HepG2 (cell line): ENCODE measurements around the gene SERPINI1. TPM values are rescaled to one million over a fixed set of nuclear protein-coding genes. Genes with fewer than 3 reads are reported as not detected.

ENCODE experiments used
- BORCS8-MEF2B ChIP-seq: sonication (generic); formaldehyde crosslinking; IDR thresholded peaks from 2 replicates; pipeline ENCODE4 v1.8.0; 2022; ENCODE audit warnings: mild to moderate bottlenecking, missing genetic modification reagents
- DPF2 ChIP-seq: sonication (generic); formaldehyde crosslinking; IDR thresholded peaks from 2 replicates; pipeline ENCODE4 v1.4.0; 2020; ENCODE audit warnings: mild to moderate bottlenecking, low read depth, missing genetic modification reagents, borderline replicate concordance
- ELF3 ChIP-seq: IDR thresholded peaks from 2 replicates; pipeline ENCODE4 v1.6.1; 2016; ENCODE audit warnings: missing genetic modification reagents, missing compliant biosample characterization
- FOXM1 ChIP-seq: sonication (generic); formaldehyde crosslinking; IDR thresholded peaks from 2 replicates; pipeline ENCODE4 v1.5.0; 2020; ENCODE audit warnings: missing genetic modification reagents
- FOXP1 ChIP-seq, 2 experiments: fragments of 450-650 bp in 1 of 2; IDR thresholded peaks; 2 replicates each; pipeline ENCODE4 v1.6.1; 2017 to 2018; ENCODE audit warnings: antibody characterized with exemption in 1 of 2
- HMG20A ChIP-seq: IDR thresholded peaks from 2 replicates; pipeline ENCODE4 v1.6.1; 2016; ENCODE audit warnings: borderline replicate concordance
- MIER2 ChIP-seq: IDR thresholded peaks from 2 replicates; pipeline ENCODE4 v1.6.1; 2016; ENCODE audit warnings: missing biosample characterization, missing genetic modification reagents
- MIXL1 ChIP-seq: IDR thresholded peaks from 2 replicates; pipeline ENCODE4 v1.6.1; 2016
- NCOR1 ChIP-seq: fragments of 200-600 bp; sonication (generic); IDR thresholded peaks from 2 replicates; pipeline ENCODE4 v1.7.0; 2017; ENCODE audit warnings: antibody characterized with exemption, low read length, borderline replicate concordance
- NFATC3 ChIP-seq: sonication (generic); formaldehyde crosslinking; IDR thresholded peaks from 2 replicates; pipeline ENCODE4 v1.5.1; 2020; ENCODE audit warnings: mild to moderate bottlenecking, missing genetic modification reagents
- RARG ChIP-seq: sonication (generic); formaldehyde crosslinking; IDR thresholded peaks from 2 replicates; pipeline ENCODE4 v1.4.0; 2020; ENCODE audit warnings: low read depth, mild to moderate bottlenecking, missing genetic modification reagents
- SIN3B ChIP-seq: fragments of 150-350 bp; IDR thresholded peaks from 2 replicates; pipeline ENCODE4 v1.6.1; 2014; ENCODE audit warnings: low read length
- SIX1 ChIP-seq: sonication (generic); formaldehyde crosslinking; IDR thresholded peaks from 2 replicates; pipeline ENCODE4 v1.4.0; 2020; ENCODE audit warnings: missing genetic modification reagents, borderline replicate concordance
- TSC22D2 ChIP-seq: sonication (generic); formaldehyde crosslinking; IDR thresholded peaks from 2 replicates; pipeline ENCODE4 v1.5.1; 2020; ENCODE audit warnings: missing genetic modification reagents, mild to moderate bottlenecking, borderline replicate concordance
- ZFP37 ChIP-seq: sonication (generic); formaldehyde crosslinking; IDR thresholded peaks from 2 replicates; pipeline ENCODE4 v1.4.0; 2020; ENCODE audit warnings: missing genetic modification reagents, borderline replicate concordance
- ZFY ChIP-seq: sonication (generic); formaldehyde crosslinking; IDR thresholded peaks from 2 replicates; pipeline ENCODE4 v1.4.0; 2020; ENCODE audit warnings: missing genetic modification reagents
- ZNF251 ChIP-seq: sonication (generic); formaldehyde crosslinking; IDR thresholded peaks from 2 replicates; pipeline ENCODE4 v1.9.0; 2021; ENCODE audit warnings: mild to moderate bottlenecking, missing genetic modification reagents
- ZNF263 ChIP-seq: sonication (generic); formaldehyde crosslinking; IDR thresholded peaks from 2 replicates; pipeline ENCODE4 v1.4.0; 2020; ENCODE audit warnings: missing genetic modification reagents
- ZNF619 ChIP-seq: sonication (generic); formaldehyde crosslinking; IDR thresholded peaks from 2 replicates; pipeline ENCODE4 v1.4.0; 2020; ENCODE audit warnings: mild to moderate bottlenecking, missing genetic modification reagents
- polyA plus RNA-seq, 8 experiments: library from polyadenylated mRNA; depleted of rRNA in 3 of 8; stranded (reverse) in 7 of 8; unstranded in 1 of 8; fragments of >200 nt; fragmentation: Illumina TruSeq in 4 of 8; extraction: Trizol in 4 of 8; gene quantifications; 2 replicates each; pipeline versions ENCODE4 v1.2.1 to v1.2.3, GENCODE V29; 2011 to 2016; ENCODE audit warnings: low read depth in 4 of 8, missing spikeins in 1 of 8, mixed read lengths in 1 of 8; ENCODE audit not compliant: insufficient read depth in 1 of 8
- total RNA-seq, 5 experiments: library from RNA; depleted of rRNA; stranded (reverse); fragments of >200 nt; fragmentation: Illumina TruSeq; extraction: Trizol; gene quantifications; 2 replicates each; pipeline ENCODE4 v1.2.3, GENCODE V29; 2016; ENCODE audit warnings: low read depth in 1 of 5
- TF ChIP-seq, protein P1 (sequence below): sonication (generic); formaldehyde crosslinking; IDR thresholded peaks from 2 replicates; pipeline ENCODE4 v1.4.0; 2020; ENCODE audit warnings: missing genetic modification reagents
- TF ChIP-seq, protein P2 (sequence below): sonication (generic); formaldehyde crosslinking; IDR thresholded peaks from 2 replicates; pipeline ENCODE4 v1.5.1; 2020; ENCODE audit warnings: mild to moderate bottlenecking, missing genetic modification reagents, borderline replicate concordance
- TF ChIP-seq, protein P3 (sequence below): IDR thresholded peaks from 2 replicates; pipeline ENCODE4 v1.6.1; 2016; ENCODE audit warnings: mild to moderate bottlenecking, missing biosample characterization, missing genetic modification reagents
- TF ChIP-seq, protein P4 (sequence below), 2 experiments: sonication (generic) in 1 of 2; formaldehyde crosslinking in 1 of 2; IDR thresholded peaks; 2 replicates each; pipeline versions ENCODE4 v1.4.0 to v1.6.1; 2018 to 2020; ENCODE audit warnings: missing genetic modification reagents in 2 of 2, borderline replicate concordance in 1 of 2, low read depth in 1 of 2, mild to moderate bottlenecking in 1 of 2, missing biosample characterization in 1 of 2
- TF ChIP-seq, protein P5 (sequence below): sonication (generic); formaldehyde crosslinking; IDR thresholded peaks from 2 replicates; pipeline ENCODE4 v1.4.0; 2020; ENCODE audit warnings: mild to moderate bottlenecking, missing genetic modification reagents

SERPINI1 gene
- total and polyA plus RNA-seq, 2 of the 13 experiments (the other 11 are each of a cell fraction or from before 2014, with no cell fraction given), result 14.7 to 58.0 TPM

DNA sequence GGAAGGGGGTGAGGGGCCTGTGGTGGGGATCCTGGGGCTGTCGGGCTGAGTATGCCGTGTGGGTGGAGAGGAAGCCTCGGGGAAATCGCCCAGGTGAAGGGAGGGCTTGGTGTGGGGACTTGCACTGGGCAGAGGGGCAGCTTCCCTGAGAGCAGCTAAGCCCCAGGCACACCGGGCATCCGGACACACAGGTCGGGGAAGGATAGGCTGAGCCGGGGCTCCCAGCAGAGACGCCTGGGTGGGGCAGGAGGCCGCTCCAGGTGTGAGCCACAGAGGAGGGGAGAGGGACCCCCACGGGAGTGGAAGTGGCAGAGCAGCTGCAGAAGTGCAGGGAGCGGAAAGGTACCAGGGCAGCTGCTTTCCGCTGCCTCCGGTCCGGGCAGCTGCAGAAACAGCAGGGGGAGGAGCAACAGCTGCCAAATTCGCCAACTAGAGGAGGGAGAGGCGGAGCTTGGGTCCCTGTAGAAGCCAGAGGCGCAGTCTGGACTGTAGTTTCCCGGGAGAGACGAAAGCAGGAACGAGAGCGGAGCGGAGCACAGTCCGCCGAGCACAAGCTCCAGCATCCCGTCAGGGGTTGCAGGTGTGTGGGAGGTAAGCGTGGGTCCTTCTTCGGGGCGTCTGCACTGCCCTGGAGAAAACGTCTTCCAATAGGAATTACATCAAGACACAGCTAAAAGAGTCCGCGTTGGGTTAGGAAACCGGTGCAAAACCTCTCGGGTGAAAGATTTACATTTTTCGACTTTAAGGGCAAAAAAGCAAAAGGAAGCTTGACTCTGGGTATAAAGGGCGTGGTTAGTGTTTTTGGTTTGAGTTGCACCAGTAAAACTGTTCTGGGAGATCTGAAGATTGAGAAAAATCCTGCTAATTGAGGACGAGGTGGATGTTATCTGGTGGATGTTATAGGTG is at the start of gene SERPINI1 (continued):
- TF ChIP-seq, protein P1, sequence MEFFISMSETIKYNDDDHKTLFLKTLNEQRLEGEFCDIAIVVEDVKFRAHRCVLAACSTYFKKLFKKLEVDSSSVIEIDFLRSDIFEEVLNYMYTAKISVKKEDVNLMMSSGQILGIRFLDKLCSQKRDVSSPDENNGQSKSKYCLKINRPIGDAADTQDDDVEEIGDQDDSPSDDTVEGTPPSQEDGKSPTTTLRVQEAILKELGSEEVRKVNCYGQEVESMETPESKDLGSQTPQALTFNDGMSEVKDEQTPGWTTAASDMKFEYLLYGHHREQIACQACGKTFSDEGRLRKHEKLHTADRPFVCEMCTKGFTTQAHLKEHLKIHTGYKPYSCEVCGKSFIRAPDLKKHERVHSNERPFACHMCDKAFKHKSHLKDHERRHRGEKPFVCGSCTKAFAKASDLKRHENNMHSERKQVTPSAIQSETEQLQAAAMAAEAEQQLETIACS, result no peak
- TF ChIP-seq ZNF251, result peak; percentile 76; the same call in 1 of the 2 replicates
- no peak for TF ChIP-seq FOXM1 (CRISPR knock-in tag)
- no peak for TF ChIP-seq ZFP37 (CRISPR knock-in tag)
- no peak for TF ChIP-seq DPF2
- TF ChIP-seq SIX1, result no peak
- TF ChIP-seq BORCS8-MEF2B (CRISPR knock-in tag), result peak; percentile 47; the same call in 1 of the 2 replicates
- TF ChIP-seq NCOR1, result no peak
- no peak; the same call in 1 of the 2 replicates for TF ChIP-seq HMG20A
- TF ChIP-seq MIXL1 (CRISPR knock-in tag), result peak; percentile 8; the same call in 1 of the 2 replicates
- no peak for TF ChIP-seq SIN3B
- peak; percentile 33; the same call in 1 of the 2 replicates for TF ChIP-seq ZNF619 (CRISPR knock-in tag)
- TF ChIP-seq, protein P2, sequence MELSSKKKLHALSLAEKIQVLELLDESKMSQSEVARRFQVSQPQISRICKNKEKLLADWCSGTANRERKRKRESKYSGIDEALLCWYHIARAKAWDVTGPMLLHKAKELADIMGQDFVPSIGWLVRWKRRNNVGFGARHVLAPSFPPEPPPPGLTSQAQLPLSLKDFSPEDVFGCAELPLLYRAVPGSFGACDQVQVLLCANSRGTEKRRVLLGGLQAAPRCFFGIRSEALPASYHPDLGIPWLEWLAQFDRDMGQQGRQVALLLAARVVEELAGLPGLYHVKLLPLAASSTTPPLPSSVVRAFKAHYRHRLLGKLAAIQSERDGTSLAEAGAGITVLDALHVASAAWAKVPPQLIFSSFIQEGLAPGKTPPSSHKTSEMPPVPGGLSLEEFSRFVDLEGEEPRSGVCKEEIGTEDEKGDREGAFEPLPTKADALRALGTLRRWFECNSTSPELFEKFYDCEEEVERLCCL (CRISPR knock-in tag), result 0 out of 2 replicates have a peak, but pooled peaks have one; percentile 51
- TF ChIP-seq, protein P3, sequence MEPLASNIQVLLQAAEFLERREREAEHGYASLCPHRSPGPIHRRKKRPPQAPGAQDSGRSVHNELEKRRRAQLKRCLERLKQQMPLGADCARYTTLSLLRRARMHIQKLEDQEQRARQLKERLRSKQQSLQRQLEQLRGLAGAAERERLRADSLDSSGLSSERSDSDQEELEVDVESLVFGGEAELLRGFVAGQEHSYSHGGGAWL, result peak; percentile 84
- no peak for TF ChIP-seq RARG (CRISPR knock-in tag)
- TF ChIP-seq TSC22D2 (CRISPR knock-in tag), result 0 out of 2 replicates have a peak, but pooled peaks have one; percentile 51
- TF ChIP-seq ELF3 (CRISPR knock-in tag), result peak; percentile 46; the same call in 1 of the 2 replicates
- TF ChIP-seq FOXP1 (IDR thresholded peaks at IDR 0.05), result no peak
- TF ChIP-seq FOXP1 (CRISPR knock-in tag; IDR thresholded peaks at IDR 0.05), result no peak
- TF ChIP-seq ZFY (CRISPR knock-in tag), result no peak
- TF ChIP-seq, protein P4, sequence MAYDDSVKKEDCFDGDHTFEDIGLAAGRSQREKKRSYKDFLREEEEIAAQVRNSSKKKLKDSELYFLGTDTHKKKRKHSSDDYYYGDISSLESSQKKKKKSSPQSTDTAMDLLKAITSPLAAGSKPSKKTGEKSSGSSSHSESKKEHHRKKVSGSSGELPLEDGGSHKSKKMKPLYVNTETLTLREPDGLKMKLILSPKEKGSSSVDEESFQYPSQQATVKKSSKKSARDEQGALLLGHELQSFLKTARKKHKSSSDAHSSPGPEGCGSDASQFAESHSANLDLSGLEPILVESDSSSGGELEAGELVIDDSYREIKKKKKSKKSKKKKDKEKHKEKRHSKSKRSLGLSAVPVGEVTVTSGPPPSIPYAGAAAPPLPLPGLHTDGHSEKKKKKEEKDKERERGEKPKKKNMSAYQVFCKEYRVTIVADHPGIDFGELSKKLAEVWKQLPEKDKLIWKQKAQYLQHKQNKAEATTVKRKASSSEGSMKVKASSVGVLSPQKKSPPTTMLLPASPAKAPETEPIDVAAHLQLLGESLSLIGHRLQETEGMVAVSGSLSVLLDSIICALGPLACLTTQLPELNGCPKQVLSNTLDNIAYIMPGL (CRISPR knock-in tag; IDR thresholded peaks at IDR 0.05; ENCODE audit: borderline replicate concordance in 1 of 2, low read depth in 1 of 2), result no peak; a peak in 1 of 4 replicates
- TF ChIP-seq MIER2 (CRISPR knock-in tag), result no peak
- peak; percentile 84 for TF ChIP-seq ZNF263 (CRISPR knock-in tag)
- TF ChIP-seq, protein P5, sequence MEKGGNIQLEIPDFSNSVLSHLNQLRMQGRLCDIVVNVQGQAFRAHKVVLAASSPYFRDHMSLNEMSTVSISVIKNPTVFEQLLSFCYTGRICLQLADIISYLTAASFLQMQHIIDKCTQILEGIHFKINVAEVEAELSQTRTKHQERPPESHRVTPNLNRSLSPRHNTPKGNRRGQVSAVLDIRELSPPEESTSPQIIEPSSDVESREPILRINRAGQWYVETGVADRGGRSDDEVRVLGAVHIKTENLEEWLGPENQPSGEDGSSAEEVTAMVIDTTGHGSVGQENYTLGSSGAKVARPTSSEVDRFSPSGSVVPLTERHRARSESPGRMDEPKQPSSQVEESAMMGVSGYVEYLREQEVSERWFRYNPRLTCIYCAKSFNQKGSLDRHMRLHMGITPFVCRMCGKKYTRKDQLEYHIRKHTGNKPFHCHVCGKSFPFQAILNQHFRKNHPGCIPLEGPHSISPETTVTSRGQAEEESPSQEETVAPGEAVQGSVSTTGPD (CRISPR knock-in tag), result peak; percentile 47; the same call in 1 of the 2 replicates
- TF ChIP-seq NFATC3 (CRISPR knock-in tag), result 0 out of 2 replicates have a peak, but pooled peaks have one; percentile 35
